ENCODE data around the gene MCU.

DNA sequence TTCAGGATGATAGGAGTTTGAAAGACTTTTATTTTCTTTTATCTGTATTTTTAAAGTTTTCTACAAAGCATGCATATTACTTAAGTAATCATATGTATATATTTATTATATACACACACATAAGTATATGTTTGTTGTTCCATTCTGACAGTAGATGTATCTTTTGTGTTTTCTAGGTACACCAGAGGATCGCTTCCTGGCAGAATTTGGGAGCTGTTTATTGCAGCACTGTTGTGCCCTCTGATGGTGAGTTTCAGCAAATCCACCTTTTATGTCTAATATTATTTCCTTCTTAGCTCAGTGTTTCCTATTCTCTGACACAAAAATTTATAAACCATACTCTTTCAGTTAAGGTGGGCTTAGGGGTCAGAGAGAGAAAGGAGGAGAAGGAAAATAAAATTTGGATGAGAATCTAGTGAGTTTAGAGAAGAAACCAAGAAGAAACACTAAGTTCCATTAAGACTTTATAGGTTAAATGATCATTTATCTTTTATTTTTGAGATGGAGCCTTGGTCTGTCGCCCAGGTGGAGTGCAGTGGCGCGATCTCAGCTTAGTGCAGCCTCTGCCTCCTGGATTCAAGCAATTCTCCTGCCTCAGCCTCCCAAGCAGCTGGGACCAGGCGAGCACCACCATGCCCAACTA, 142.4 kb downstream of the MCU start:
- TF ChIP-seq POLR2A (IDR thresholded peaks at IDR 0.05; ENCODE audit: low read length) (no peak), GATA1 (IDR thresholded peaks at IDR 0.05; ENCODE audit: low read depth, low read length) (no peak)
